ENCODE data around the gene VPS41.

Gene VPS41

DNA sequence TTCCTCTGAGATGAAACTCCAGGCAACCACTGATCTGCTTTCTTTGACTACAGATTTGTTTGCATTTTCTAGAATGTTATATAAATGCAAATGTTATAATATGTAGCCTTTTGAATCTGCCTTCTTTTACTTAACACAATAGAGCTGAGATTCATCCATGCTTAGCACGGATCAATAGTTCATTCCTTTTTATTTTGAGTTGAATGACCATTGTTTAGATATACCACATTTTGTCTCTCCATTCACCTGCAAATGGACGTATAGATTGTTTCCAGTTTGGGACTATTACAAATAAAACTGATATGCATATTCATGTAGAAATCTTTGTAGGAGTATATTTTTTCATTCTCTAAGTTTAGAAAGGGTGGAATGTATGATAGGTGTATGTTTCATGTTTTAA lies 57.7 kb downstream of the VPS41 start:
- ChIA-PET CTCF (interaction anchor here (1.3 kb wide), 1 partner anchor 603 kb away, joined by 5 read pairs; no protein-coding TSS in a partner anchor), POLR2A (no interaction called here)
- no peaks in the 10 kb centered on the region for H3K36me3 ChIP-seq (ENCODE audit: control insufficient read depth in 2 of 2, insufficient read depth in 1 of 2, low read length in 2 of 2)
- H3K4me1 ChIP-seq (ENCODE audit: control insufficient read depth, insufficient read depth, low read length): no peaks in the 10 kb centered on the region
- H3K4me3 ChIP-seq (ENCODE audit: low read depth, low read length): no peak overlapping the region
- no peaks in the 10 kb centered on the region for H3K9me3 ChIP-seq (ENCODE audit: control insufficient read depth, insufficient read depth, low read depth, low read length)
- TF ChIP-seq, protein P1, sequence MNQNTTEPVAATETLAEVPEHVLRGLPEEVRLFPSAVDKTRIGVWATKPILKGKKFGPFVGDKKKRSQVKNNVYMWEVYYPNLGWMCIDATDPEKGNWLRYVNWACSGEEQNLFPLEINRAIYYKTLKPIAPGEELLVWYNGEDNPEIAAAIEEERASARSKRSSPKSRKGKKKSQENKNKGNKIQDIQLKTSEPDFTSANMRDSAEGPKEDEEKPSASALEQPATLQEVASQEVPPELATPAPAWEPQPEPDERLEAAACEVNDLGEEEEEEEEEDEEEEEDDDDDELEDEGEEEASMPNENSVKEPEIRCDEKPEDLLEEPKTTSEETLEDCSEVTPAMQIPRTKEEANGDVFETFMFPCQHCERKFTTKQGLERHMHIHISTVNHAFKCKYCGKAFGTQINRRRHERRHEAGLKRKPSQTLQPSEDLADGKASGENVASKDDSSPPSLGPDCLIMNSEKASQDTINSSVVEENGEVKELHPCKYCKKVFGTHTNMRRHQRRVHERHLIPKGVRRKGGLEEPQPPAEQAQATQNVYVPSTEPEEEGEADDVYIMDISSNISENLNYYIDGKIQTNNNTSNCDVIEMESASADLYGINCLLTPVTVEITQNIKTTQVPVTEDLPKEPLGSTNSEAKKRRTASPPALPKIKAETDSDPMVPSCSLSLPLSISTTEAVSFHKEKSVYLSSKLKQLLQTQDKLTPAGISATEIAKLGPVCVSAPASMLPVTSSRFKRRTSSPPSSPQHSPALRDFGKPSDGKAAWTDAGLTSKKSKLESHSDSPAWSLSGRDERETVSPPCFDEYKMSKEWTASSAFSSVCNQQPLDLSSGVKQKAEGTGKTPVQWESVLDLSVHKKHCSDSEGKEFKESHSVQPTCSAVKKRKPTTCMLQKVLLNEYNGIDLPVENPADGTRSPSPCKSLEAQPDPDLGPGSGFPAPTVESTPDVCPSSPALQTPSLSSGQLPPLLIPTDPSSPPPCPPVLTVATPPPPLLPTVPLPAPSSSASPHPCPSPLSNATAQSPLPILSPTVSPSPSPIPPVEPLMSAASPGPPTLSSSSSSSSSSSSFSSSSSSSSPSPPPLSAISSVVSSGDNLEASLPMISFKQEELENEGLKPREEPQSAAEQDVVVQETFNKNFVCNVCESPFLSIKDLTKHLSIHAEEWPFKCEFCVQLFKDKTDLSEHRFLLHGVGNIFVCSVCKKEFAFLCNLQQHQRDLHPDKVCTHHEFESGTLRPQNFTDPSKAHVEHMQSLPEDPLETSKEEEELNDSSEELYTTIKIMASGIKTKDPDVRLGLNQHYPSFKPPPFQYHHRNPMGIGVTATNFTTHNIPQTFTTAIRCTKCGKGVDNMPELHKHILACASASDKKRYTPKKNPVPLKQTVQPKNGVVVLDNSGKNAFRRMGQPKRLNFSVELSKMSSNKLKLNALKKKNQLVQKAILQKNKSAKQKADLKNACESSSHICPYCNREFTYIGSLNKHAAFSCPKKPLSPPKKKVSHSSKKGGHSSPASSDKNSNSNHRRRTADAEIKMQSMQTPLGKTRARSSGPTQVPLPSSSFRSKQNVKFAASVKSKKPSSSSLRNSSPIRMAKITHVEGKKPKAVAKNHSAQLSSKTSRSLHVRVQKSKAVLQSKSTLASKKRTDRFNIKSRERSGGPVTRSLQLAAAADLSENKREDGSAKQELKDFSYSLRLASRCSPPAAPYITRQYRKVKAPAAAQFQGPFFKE (tag by site-specific recombination; IDR thresholded peaks at IDR 0.05; ENCODE audit: borderline replicate concordance): no peak
- TF ChIP-seq ZNF747 (tag by site-specific recombination; IDR thresholded peaks at IDR 0.05) (no peak), ZNF626 (tag by site-specific recombination; IDR thresholded peaks at IDR 0.05) (no peak), ZNF324 (tag by site-specific recombination; IDR thresholded peaks at IDR 0.05) (no peak), ZNF133 (tag by site-specific recombination; IDR thresholded peaks at IDR 0.05) (no peak), ZNF48 (tag by site-specific recombination; IDR thresholded peaks at IDR 0.05) (no peak), ZNF184 (tag by site-specific recombination; IDR thresholded peaks at IDR 0.05) (no peak)
- TF ChIP-seq, protein P2, sequence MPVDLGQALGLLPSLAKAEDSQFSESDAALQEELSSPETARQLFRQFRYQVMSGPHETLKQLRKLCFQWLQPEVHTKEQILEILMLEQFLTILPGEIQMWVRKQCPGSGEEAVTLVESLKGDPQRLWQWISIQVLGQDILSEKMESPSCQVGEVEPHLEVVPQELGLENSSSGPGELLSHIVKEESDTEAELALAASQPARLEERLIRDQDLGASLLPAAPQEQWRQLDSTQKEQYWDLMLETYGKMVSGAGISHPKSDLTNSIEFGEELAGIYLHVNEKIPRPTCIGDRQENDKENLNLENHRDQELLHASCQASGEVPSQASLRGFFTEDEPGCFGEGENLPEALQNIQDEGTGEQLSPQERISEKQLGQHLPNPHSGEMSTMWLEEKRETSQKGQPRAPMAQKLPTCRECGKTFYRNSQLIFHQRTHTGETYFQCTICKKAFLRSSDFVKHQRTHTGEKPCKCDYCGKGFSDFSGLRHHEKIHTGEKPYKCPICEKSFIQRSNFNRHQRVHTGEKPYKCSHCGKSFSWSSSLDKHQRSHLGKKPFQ (tag by site-specific recombination; IDR thresholded peaks at IDR 0.05): no peak
- TF ChIP-seq, protein P3, sequence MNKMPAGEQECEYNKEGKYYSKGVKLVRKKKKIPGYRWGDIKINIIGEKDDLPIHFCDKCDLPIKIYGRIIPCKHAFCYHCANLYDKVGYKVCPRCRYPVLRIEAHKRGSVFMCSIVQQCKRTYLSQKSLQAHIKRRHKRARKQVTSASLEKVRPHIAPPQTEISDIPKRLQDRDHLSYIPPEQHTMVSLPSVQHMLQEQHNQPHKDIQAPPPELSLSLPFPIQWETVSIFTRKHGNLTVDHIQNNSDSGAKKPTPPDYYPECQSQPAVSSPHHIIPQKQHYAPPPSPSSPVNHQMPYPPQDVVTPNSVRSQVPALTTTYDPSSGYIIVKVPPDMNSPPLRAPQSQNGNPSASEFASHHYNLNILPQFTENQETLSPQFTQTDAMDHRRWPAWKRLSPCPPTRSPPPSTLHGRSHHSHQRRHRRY (tag by site-specific recombination; IDR thresholded peaks at IDR 0.05): no peak
- H3K27ac ChIP-seq (ENCODE audit: extremely low read depth, low read depth, low read length): no peak overlapping the region

DNA sequence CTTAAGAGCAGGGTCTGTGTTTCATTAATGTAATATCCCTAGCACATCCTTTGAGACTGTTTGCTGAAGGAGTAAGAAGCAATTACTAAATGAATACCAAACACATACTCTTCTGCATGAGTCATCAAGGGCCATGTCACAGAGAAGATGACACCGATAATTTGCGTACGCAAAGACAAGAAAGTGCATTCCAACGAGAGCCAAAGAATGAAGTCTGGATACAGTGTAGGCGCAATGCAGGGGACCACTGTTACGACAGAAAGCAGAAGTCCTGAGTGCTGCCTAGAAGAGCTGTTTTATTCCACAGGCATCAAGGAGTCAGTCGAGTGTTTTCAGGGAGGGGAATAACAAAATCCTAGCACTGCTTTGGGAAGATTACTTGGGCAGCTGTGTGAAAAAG lies 62.7 kb downstream of the VPS41 start:
- no peak overlapping the region for H3K27ac ChIP-seq (ENCODE audit: extremely low read depth, low read depth, low read length)
- TF ChIP-seq ZNF837 (tag by site-specific recombination; IDR thresholded peaks at IDR 0.05) (no peak), ZNF843 (tag by site-specific recombination; IDR thresholded peaks at IDR 0.05) (no peak), ZNF221 (tag by site-specific recombination; IDR thresholded peaks at IDR 0.05; ENCODE audit: borderline replicate concordance) (no peak), YY2 (tag by site-specific recombination; IDR thresholded peaks at IDR 0.05) (no peak)
- TF ChIP-seq, protein P4, sequence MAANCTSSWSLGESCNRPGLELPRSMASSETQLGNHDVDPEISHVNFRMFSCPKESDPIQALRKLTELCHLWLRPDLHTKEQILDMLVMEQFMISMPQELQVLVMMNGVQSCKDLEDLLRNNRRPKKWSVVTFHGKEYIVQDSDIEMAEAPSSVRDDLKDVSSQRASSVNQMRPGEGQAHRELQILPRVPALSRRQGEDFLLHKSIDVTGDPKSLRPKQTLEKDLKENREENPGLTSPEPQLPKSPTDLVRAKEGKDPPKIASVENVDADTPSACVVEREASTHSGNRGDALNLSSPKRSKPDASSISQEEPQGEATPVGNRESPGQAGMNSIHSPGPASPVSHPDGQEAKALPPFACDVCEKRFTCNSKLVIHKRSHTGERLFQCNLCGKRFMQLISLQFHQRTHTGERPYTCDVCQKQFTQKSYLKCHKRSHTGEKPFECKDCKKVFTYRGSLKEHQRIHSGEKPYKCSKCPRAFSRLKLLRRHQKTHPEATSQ (tag by site-specific recombination; IDR thresholded peaks at IDR 0.05): no peak
- H3K36me3 ChIP-seq (ENCODE audit: control insufficient read depth in 2 of 2, insufficient read depth in 1 of 2, low read length in 2 of 2): no peaks in the 10 kb centered on the region
- H3K4me1 ChIP-seq (ENCODE audit: control insufficient read depth, insufficient read depth, low read length): no peaks in the 10 kb centered on the region
- no peaks in the 10 kb centered on the region for H3K9me3 ChIP-seq (ENCODE audit: control insufficient read depth, insufficient read depth, low read depth, low read length)
- H3K4me3 ChIP-seq (ENCODE audit: low read depth, low read length): no peak overlapping the region
- ChIA-PET POLR2A (no interaction called here), CTCF (interaction anchor here (0.6 kb wide), 1 partner anchor 87 kb away, joined by 3 read pairs; no protein-coding TSS in a partner anchor)

Data from HEK293 (cell line).